Suprapubic skin (tissue), 4 donors: Measurements from ENCODE around the gene ANO2.

Experiments used
- CTCF ChIP-seq, 2 donors: fragments of 200-600 bp in 1 of 2; fragments of 450-650 bp in 1 of 2; sonication (generic) in 1 of 2; IDR thresholded peaks; one replicate each; pipeline ENCODE4 v1.5.1; 2016 to 2019; ENCODE audit warnings: antibody characterized with exemption in 2 of 2, mild to moderate bottlenecking in 1 of 2, moderate library complexity in 1 of 2
- POLR2A ChIP-seq, 2 donors: fragments of 450-650 bp; IDR thresholded peaks; one replicate each; pipeline ENCODE4 v1.6.1; 2017; ENCODE audit warnings: antibody characterized with exemption in 2 of 2, mild to moderate bottlenecking in 2 of 2, moderate library complexity in 2 of 2
- POLR2AphosphoS5 ChIP-seq, 3 donors: sonication (generic); formaldehyde crosslinking; IDR thresholded peaks; one replicate each; pipeline ENCODE4 v1.6.1; 2017; ENCODE audit warnings: antibody characterized with exemption in 3 of 3

DNA sequence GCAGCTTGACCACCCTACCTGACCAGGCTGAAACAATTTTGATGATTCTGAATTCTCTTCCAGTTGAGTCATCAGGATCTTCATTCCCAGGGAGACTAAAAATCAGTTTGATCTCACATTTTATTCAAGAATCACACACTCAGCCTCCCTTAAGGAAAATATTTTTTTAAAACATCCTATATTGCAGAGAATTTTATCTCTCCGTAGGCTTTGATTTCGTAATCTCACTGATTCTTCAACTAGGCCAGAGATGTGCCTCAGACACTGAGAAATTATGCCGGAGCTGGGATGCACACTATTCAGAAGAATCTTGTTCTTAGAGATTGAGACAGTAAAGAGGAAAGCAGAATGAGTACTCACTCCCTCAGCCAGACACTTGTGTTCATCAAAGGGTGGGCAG lies 7.0 kb upstream of the ANO2 start:
- no peak for TF ChIP-seq POLR2A (IDR thresholded peaks at IDR 0.05)
- TF ChIP-seq CTCF (IDR thresholded peaks at IDR 0.05), result no peak
- TF ChIP-seq POLR2AphosphoS5 (IDR thresholded peaks at IDR 0.05), result no peak
